ENCODE measurements around the gene IFT172.
"Not testable (repeated sequence)": the region's sequence is repeated elsewhere in the genome, so short reads cannot be mapped to it uniquely, and the experiment has no call there.

IFT172 gene

GRCh38 chr2:27489498-27490397, at the start of gene IFT172:
TSS of gene IFT172 (minus strand) at chr2:27489743. CDS start at chr2:27489653, 90 bp downstream.
- DNase-seq: peak; percentile 81 to 99

DNA sequence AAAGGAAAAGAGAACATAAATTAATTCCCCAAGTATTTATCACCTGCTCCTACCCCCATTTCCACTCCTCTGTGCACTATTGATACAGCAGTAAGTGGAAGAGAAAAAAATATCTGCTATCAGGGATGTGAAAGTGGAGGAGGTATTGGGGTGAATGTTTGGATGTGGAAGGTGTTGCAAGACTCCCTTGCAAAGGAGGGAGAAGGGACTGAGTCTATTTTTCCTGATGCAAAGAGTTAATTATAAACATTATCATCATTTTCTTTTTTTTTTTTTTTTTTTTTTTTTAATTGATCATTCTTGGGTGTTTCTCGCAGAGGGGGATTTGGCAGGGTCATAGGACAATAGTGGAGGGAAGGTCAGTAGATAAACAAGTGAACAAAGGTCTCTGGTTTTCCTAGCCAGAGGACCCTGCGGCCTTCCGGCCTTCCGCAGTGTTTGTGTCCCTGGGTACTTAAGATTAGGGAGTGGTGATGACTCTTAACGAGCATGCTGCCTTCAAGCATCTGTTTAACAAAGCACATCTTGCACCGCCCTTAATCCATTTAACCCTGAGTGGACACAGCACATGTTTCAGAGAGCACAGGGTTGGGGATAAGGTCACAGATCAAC, 49.4 kb upstream of the IFT172 start:
- DNase-seq: not testable (repeated sequence)

DNA sequence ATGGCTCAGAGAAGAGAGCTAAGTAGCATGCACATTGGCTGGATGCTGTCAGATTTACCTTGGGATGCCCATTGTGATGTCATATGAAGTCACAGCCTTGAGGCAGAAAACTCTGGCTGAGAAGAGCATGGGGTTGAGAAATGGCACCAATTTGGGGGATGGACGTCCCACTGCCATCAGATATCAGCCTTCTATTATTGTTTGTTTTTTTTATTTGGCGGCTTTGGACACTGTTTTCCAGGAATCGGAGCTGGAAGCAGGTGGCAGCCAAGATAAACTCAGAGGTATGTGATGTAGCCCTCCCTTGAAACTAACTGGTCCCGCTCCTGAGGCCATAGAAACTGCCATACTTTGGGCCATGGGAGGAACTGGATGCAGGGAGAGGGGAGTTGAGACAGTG, 47.7 kb upstream of the IFT172 start:
- no peak for DNase-seq

DNA sequence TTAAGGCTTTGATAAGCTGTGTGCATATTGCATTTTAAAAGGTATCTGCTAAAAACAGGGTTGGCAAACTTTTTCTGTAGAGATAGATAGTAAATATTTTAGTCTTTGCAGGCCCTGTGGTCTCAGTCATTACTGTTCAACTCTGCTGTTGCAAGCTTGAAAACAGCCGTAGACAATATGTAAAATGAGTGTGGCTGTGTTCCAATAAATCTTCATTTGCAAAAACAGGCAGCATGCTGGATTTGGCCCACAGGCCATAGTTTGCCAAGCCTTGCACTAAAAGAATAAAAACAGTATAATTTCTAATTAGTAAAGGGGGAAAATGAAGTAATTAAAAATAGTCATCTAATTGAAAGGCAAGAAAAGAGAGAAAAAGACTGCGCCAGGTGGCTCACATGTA, 42.4 kb upstream of the IFT172 start:
- no peak for DNase-seq

DNA sequence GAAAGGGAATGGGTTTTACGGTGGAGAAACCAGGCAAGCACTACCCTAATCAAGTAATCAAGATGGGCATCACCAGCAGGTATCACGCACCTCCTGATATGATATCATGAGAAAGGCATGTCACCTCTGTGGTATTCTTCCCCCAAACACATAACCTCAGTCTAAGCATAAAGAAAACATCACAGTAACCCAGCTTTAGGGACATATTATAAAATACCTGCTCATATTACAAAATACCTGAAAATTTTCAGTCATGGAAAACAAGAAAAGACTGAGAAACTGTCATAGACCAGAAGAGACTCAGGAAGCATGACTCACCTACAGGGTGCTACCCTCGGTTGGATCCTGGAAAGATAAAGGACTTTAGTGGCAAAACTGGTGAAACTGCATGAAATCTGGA, 37.6 kb upstream of the IFT172 start:
- no peak for DNase-seq

DNA sequence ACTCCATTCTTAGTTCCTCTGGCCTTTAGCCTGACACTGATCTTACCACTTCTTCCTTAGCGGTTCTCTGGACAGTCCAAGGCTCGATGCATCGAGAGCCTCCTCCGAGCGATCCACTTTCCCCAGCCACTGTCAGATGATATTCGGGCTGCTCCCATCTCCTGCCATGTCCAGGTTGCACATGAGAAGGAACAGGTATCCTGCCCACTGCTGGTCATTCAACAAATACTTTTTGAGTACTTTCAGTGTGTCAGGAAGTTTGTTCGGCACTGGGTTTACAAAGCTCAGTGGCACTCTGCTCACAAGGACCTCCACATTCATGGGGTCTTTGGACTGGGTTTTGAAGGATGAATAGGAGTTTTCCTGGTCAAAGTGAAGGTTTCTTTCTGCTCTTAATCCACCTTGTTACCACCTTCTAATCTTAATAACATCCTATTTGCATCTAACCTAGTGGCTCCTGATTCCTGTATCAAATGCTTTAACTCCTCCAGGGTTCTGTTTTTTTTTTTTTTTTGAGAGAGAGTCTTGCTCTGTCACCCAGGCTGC, 32.9 kb upstream of the IFT172 start:
- DNase-seq: no peak

- DNase-seq: no peak
These were observed 30.8 kb upstream of the IFT172 start for GRCh38 chr2:27520316-27520715.

- no peak for DNase-seq
These were observed 29.2 kb upstream of the IFT172 start for GRCh38 chr2:27518782-27519113.

DNA sequence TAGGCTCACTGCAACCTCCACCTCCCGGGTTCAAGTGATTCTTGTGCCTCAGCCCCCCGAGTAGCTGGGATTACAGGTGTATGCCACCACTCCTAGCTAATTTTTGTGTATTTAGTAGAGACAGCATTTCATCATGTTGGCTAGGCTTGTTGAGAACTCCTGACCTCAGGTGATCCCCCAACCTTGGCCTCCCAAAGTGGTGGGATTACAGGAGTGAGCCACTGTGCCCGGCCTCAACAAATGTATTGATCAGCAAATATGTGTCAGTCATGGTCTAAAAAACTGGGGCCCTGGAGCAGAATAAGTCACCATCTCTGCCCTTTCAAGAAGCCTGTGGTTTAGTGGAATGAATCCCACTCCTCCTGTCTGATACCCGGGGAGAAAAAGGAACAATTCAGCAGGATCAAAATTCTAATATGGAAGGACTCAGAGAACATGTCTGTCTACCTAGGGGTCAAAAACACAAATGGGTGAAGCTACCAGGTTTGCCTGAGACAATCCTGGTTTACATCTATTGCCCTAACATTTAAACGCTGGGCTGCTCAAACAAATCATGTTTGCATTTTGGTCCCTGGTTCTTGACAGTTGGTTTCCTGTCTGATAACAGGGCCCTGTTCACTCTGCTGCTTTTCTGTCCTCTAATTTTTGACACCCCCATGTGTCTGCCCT, 28.7 kb upstream of the IFT172 start:
- DNase-seq: no peak

GRCh38 chr2:27509326-27509725, 19.8 kb upstream of the IFT172 start:
- no peak for DNase-seq

- DNase-seq: no peak
These were observed 17.8 kb upstream of the IFT172 start for GRCh38 chr2:27507293-27507692.

GRCh38 chr2:27506587-27506986, 17.0 kb upstream of the IFT172 start:
- no peak for DNase-seq

DNA sequence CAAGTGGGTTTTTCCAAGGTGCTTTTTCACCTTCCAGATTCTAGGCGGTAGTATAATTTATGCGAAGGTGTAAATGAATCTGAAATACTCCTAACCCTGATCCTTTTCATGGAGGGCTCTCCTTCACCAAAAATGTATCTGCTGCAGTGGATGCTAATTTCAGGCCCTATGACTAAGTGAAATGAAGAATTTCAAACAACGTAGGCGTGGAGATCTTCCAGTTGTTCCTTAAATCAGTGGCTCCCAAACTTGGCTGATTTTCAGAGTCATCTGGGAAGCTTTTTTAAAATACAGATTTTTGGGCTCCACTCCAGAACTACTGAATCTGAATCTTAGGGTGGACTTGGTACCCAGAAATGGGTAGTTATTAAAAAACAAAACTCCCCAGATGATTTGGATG, 12.6 kb upstream of the IFT172 start:
- no peak for DNase-seq

GRCh38 chr2:27501042-27501441, 11.5 kb upstream of the IFT172 start:
- no peak for DNase-seq

GRCh38 chr2:27498975-27499374, 9.4 kb upstream of the IFT172 start:
- no peak for DNase-seq

GRCh38 chr2:27497288-27497627, 7.7 kb upstream of the IFT172 start:
- no peak for DNase-seq

DNA sequence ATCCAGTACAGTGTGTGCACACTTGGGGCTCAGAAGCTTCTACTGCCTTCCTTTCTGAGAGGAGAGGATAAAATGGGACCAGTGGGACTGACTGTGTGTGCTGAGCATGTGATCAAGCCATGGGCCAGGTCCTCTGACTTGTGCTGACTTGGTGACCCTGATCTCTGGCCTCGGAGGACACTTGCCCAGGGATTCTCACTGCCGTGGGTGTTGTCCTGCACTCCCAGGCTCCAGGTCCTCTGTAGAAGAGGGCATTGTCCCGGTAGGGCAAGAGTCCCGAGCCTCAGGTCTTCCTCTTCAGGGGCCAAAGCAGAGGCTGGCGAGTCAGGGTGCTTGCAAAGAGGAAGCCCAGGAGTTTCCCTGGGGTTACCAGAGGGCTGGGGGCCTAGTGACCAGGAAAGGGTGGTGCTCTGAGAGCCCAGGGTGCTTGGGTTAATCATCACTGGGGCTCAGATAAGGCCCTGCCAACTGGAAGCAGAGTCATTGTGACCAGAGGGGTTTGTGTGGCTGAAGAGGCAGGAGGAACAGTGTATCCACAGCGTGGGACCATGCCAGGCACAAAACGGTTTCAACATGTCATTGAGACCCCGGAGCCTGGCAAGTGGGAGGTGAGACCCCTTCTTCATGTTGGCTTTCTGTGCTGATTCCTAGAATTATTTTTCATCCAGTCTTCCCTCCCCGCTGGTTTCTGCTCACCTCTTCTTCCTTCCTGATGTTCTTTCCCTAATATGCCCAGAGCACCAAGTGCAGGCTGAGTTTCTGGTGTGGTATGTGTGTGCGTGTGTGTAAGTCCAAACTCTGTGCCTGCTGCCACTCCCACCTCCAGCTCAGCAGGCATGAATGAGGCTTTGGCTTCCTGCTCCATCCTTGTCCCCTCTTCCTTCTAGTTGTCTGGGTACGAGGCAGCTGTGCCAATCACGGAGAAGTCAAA, 7.1 kb upstream of the IFT172 start, which contains the start of gene GCKR:
Gene GCKR (plus strand): TSS at position 483 of the 931 bp plus-strand sequence. CDS start 66 bp downstream, at position 549.
- peak in 1 of 2 donors; percentile 20 for DNase-seq

GRCh38 chr2:27495840-27496356, 6.4 kb upstream of the IFT172 start:
- DNase-seq: no peak

DNA sequence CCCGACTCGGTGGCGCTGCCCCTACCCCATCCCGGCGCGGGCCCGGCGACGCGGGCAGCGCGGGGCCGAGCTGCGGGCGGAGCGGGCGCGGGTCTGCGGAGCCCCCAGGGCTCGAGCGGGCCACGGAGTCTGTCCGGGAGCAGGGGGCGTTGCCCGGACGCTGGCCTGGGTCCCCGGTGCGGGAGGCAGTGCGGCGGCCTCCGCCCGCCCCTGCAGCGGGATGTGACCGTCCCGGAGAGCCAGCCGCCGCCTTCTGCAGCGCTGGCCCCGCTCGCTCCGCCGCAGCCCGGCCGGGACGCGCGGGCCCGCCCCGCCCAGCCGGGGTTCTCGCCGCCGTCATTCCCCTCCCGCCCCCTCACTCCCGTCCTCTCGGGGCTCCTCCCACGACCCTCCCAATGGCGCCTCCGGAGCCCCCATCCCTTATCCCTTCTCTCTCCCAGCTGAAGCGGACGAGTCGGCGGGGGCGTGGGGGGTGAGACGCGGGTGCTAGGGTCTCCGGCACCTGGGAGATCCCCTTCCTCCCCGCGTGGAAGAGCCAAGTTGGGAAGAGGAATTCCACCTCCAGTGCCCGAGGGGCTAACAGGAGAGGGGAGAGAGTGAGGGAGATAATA, 5.5 kb upstream of the IFT172 start, which contains the start of gene FNDC4:
Gene FNDC4 (minus strand): TSS at position 257 of the 611 bp plus-strand sequence. CDS start 521 bp downstream, outside the sequence.
- DNase-seq: no peak

- no peak for DNase-seq
These were observed 4.9 kb upstream of the IFT172 start for GRCh38 chr2:27494284-27494943.

- DNase-seq: no peak
These were observed 4.4 kb upstream of the IFT172 start for GRCh38 chr2:27493948-27494283.
